HG03469 (cell line): ENCODE data around the gene SPRTN.
"Not testable (repeated sequence)": the region's sequence is repeated elsewhere in the genome, so short reads cannot be mapped to it uniquely, and the experiment has no call there.

Experiments used
- ATAC-seq: cut with Tn5 transposase; IDR thresholded peaks from one replicate; pipeline ENCODE4 v1.9.1; 2021; ENCODE audit warnings: mild to moderate bottlenecking, moderate library complexity, moderate number of reproducible peaks; ENCODE audit not compliant: unreplicated experiment

SPRTN gene

GRCh38 chr1:231335663-231336602 is 2.2 kb upstream of the SPRTN start:
- no peak for ATAC-seq

GRCh38 chr1:231337043-231337471 is 1.0 kb upstream of the SPRTN start:
- no peak for ATAC-seq

GRCh38 chr1:231337472-231338269 is 422 bp upstream of the SPRTN start, which contains the start of gene EXOC8:
TSS of gene EXOC8 (minus strand) at chr1:231337852. CDS start at chr1:231337745, 107 bp downstream.
- ATAC-seq = peak; percentile 68

GRCh38 chr1:231340328-231341013 is 2.4 kb downstream of the SPRTN start:
- ATAC-seq = no peak

GRCh38 chr1:231347961-231348360 is 9.9 kb downstream of the SPRTN start:
- no peak for ATAC-seq

GRCh38 chr1:231348442-231348841 is 10.3 kb downstream of the SPRTN start:
- ATAC-seq = no peak

GRCh38 chr1:231348856-231349255 is 10.8 kb downstream of the SPRTN start:
- ATAC-seq = not testable (repeated sequence)

GRCh38 chr1:231351816-231352215 is 13.7 kb downstream of the SPRTN start:
- no peak for ATAC-seq

GRCh38 chr1:231353086-231353485 is 15.0 kb downstream of the SPRTN start:
- no peak for ATAC-seq

GRCh38 chr1:231354330-231355020 is 16.4 kb downstream of the SPRTN start:
- no peak for ATAC-seq

- no peak for ATAC-seq
Measured at GRCh38 chr1:231355171-231355570, 17.1 kb downstream of the SPRTN start.

- no peak for ATAC-seq
Measured at GRCh38 chr1:231357187-231357772, 19.2 kb downstream of the SPRTN start.

- peak; percentile 67 for ATAC-seq
Measured at GRCh38 chr1:231357831-231358354, 19.8 kb downstream of the SPRTN start.

- ATAC-seq = no peak
Measured at GRCh38 chr1:231359113-231359512, 21.0 kb downstream of the SPRTN start.

- no peak for ATAC-seq
Measured at GRCh38 chr1:231362325-231362724, 24.2 kb downstream of the SPRTN start.

GRCh38 chr1:231363624-231364023 is 25.5 kb downstream of the SPRTN start:
- no peak for ATAC-seq

- ATAC-seq = no peak
Measured at GRCh38 chr1:231364192-231364591, 26.1 kb downstream of the SPRTN start.

GRCh38 chr1:231369282-231369681 is 31.2 kb downstream of the SPRTN start:
- no peak for ATAC-seq

GRCh38 chr1:231372501-231372900 is 34.4 kb downstream of the SPRTN start:
- no peak for ATAC-seq

- ATAC-seq = no peak
Measured at GRCh38 chr1:231374394-231374793, 36.3 kb downstream of the SPRTN start.
